SK-N-MC (cell line): ENCODE results near the gene RIOK2.

Experiments
- DNase-seq: peaks from one replicate; pipeline ENCODE4 v3.0.0-alpha.2; 2011; ENCODE audit warnings: low read depth, low spot score
- H3K27ac ChIP-seq: fragments of 200-600 bp; sonication (generic); 2 replicates; pipeline ENCODE4 v1.5.1; 2016; ENCODE audit warnings: mixed run types
- H3K36me3 ChIP-seq: fragments of 200-600 bp; sonication (generic); 2 replicates; pipeline ENCODE4 v1.6.1; 2017; ENCODE audit warnings: antibody characterized with exemption, low read length, mixed read lengths; ENCODE audit not compliant: insufficient read depth
- H3K4me3 ChIP-seq: fragments of 200-600 bp; sonication (generic); 2 replicates; pipeline ENCODE4 v1.5.1; 2016
- H3K9ac ChIP-seq: fragments of 200-600 bp; sonication (generic); 2 replicates; pipeline ENCODE4 v1.8.0; 2017; ENCODE audit warnings: mixed run types, mixed read lengths; ENCODE audit not compliant: insufficient read length
- H3K9me3 ChIP-seq: fragments of 200-600 bp; sonication (generic); 2 replicates; pipeline ENCODE4 v1.6.1; 2017; ENCODE audit warnings: low read depth, mild to moderate bottlenecking, antibody characterized with exemption, low read length, moderate library complexity, mixed read lengths
- EZH2 ChIP-seq: fragments of 200-600 bp; sonication (generic); IDR thresholded peaks from one replicate; pipeline ENCODE4 v1.6.1; 2017; ENCODE audit warnings: antibody characterized with exemption
- FOXP2 ChIP-seq: optimal IDR thresholded peaks from 2 replicates; pipeline ENCODE3; 2011; ENCODE audit warnings: mild to moderate bottlenecking, moderate library complexity; ENCODE audit not compliant: insufficient read depth; ENCODE audit errors: extremely low read length, control extremely low read depth
- POLR2AphosphoS5 ChIP-seq: IDR thresholded peaks from 2 replicates; pipeline ENCODE4 v1.6.1; 2012; ENCODE audit warnings: mild to moderate bottlenecking, low read depth, low read length, borderline replicate concordance

The RIOK2 gene

GRCh38 chr5:97163360-97163764 lies 19.7 kb downstream of the RIOK2 start:
- TF ChIP-seq FOXP2, result no peak
- TF ChIP-seq EZH2, result no peak
- TF ChIP-seq POLR2AphosphoS5, result no peak
- no peaks in the 10 kb centered on the region for H3K9me3 ChIP-seq
- H3K4me3 ChIP-seq, result no peak overlapping the region
- H3K9ac ChIP-seq, result no peak overlapping the region
- H3K27ac ChIP-seq, result peak overlapping the region; percentile 2; the same call in 1 of the 2 replicates
- DNase-seq, result no peak
- peaks cover 58% of the 10 kb centered on the region for H3K36me3 ChIP-seq

GRCh38 chr5:97162045-97162444 lies 21.0 kb downstream of the RIOK2 start:
- H3K4me3 ChIP-seq, result no peak overlapping the region
- no peak overlapping the region for H3K27ac ChIP-seq
- DNase-seq, result peak; percentile 71
- H3K9me3 ChIP-seq, result no peaks in the 10 kb centered on the region
- TF ChIP-seq POLR2AphosphoS5, result no peak; the same call in 1 of the 2 replicates
- no peak for TF ChIP-seq FOXP2
- TF ChIP-seq EZH2, result no peak
- H3K9ac ChIP-seq, result no peak overlapping the region
- peaks cover 45% of the 10 kb centered on the region for H3K36me3 ChIP-seq

DNA sequence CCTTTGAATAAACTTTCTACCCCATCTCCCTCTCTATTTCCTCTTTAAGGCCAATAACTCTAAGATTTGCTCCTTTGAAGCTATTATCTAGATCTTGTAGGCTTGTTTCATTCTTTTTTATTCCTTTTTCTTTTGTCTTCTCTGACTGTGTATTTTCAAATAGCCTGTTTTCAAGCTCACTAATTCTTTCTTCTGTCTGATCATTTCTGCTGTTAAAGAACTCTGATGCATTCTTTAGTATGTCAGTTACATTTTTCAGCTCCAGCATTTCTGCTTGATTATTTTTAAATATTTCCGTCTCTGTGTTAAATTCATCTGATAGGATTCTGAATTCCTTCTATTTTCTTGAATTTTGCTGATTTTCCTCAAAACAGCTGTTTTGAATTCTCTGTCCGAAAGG lies 25.4 kb downstream of the RIOK2 start:
- H3K36me3 ChIP-seq, result peaks cover 19% of the 10 kb centered on the region
- no peak overlapping the region for H3K9ac ChIP-seq
- H3K9me3 ChIP-seq, result no peaks in the 10 kb centered on the region
- H3K27ac ChIP-seq, result no peak overlapping the region
- DNase-seq, result no peak
- TF ChIP-seq POLR2AphosphoS5, result no peak
- TF ChIP-seq FOXP2, result no peak
- TF ChIP-seq EZH2, result no peak
- no peak overlapping the region for H3K4me3 ChIP-seq

DNA sequence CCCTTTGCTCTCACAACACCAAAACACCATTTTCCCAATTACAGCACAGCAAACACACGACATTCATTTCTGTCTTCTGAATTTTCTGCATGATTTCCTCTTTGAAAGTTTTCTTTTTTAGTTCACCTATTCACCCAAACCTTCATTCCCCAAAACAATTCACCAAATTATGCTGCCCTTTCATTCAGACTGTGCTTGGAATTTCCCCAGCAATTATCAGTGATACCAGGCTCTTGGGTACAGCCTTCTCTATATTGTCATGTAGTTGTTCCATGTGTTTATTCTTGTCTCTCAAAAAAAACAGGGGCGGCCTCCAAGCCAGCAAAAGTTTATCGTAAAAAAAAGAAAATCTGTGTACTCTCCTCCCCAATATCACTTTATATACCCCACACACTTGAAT lies 31.7 kb downstream of the RIOK2 start:
- Histone ChIP-seq H3K9ac (no peak overlapping the region), H3K4me3 (no peak overlapping the region), H3K27ac (no peak overlapping the region), H3K36me3 (no peaks in the 10 kb centered on the region), H3K9me3 (no peaks in the 10 kb centered on the region)
- TF ChIP-seq EZH2 (no peak), POLR2AphosphoS5 (no peak), FOXP2 (no peak)
- no peak for DNase-seq

DNA sequence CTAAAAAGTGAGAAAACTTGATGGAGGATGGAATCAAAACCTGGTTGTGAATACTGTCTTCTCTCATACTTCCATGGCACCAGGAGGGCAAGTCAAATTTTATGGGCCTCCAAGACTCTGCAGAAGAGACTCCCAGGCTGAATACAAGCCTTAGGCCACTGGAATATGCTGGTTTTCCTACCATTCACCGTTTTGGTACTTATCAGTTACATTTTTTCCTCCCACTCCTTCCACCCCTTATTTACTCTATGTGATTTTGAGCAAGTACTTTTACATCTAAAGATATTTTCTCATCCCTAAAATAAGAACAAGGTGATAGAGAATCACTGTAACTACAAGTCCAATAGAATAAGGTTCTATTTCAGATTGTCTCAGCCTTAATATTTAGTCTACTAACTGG lies 32.6 kb downstream of the RIOK2 start:
- DNase-seq, result no peak
- Histone ChIP-seq H3K27ac (no peak overlapping the region), H3K9ac (no peak overlapping the region), H3K36me3 (no peaks in the 10 kb centered on the region), H3K4me3 (peak overlapping the region; percentile 17), H3K9me3 (no peaks in the 10 kb centered on the region)
- TF ChIP-seq FOXP2, result no peak

GRCh38 chr5:97149709-97150108 lies 33.3 kb downstream of the RIOK2 start:
- H3K4me3 ChIP-seq, result peak overlapping the region; percentile 17
- no peak for TF ChIP-seq POLR2AphosphoS5
- no peak for TF ChIP-seq FOXP2
- TF ChIP-seq EZH2, result no peak

GRCh38 chr5:97148288-97148687 lies 34.8 kb downstream of the RIOK2 start:
- no peak for TF ChIP-seq EZH2
- TF ChIP-seq POLR2AphosphoS5, result no peak
- no peak for TF ChIP-seq FOXP2
- H3K36me3 ChIP-seq, result no peaks in the 10 kb centered on the region
- H3K27ac ChIP-seq, result no peak overlapping the region
- no peaks in the 10 kb centered on the region for H3K9me3 ChIP-seq
- H3K9ac ChIP-seq, result no peak overlapping the region
- no peak for DNase-seq
- no peak overlapping the region for H3K4me3 ChIP-seq

More at GRCh38 chr5:97149709-97150108, 33.3 kb downstream of the RIOK2 start:
- no peak for DNase-seq
- no peak overlapping the region for H3K9ac ChIP-seq
- no peaks in the 10 kb centered on the region for H3K36me3 ChIP-seq
- no peaks in the 10 kb centered on the region for H3K9me3 ChIP-seq
- H3K27ac ChIP-seq, result no peak overlapping the region

DNA sequence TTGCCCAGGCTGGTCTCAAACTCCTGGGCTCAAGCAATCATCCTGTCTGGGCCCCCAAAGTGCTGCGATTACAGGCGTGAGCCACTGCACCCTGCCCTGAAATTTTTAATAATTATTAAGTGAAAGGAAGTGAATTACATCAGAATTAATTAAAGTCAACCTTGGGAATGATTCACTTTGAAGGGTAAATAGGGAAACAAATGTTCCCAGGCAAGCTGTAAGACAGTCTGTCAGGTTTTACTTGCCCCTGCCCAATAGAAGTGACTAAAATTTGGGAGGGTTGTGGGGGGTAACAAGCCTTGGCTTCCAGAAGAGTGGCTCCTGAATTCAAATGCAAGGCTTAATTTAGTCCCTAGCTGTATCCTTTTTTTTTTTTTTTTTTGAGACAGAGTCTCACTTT lies 39.3 kb downstream of the RIOK2 start:
- no peak for TF ChIP-seq FOXP2
- TF ChIP-seq POLR2AphosphoS5, result no peak
- TF ChIP-seq EZH2, result no peak
- no peak overlapping the region for H3K27ac ChIP-seq
- no peak overlapping the region for H3K9ac ChIP-seq
- no peaks in the 10 kb centered on the region for H3K36me3 ChIP-seq
- DNase-seq, result no peak
- no peak overlapping the region for H3K4me3 ChIP-seq
- H3K9me3 ChIP-seq, result no peaks in the 10 kb centered on the region

DNA sequence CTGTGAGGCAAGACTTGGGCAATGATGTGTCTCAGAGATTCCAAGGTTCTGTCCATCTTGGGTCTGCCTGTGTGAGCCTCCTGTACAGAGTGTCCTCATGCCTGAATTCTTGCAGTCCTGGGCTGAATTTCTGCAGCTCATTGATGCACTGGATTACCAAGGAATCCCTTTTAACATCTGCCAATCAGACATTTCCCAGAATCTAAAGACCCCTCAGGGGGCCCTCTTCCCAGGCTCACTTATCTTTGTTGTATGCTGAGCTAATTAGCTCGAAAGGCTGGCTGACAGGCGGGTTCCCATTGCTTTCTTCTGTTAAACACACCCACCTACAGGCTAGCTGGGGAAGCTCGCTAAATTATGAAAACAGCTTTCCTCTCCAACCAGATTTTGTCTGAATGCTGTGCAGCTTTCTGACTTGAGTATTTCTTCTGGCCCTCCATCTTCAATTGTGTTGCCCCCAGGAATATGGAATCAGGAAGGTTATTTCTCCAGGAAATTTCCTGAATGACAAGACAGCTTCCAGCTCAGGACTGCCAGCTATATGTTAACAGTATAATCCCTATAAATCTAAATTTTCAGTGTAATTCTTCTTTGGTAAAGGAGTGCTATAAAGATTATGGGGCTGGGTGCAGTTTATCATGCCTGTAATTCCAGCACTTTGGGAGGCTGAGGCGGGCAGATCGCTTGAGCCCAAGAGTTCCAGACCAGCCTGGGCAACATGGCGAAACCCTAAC lies 40.4 kb downstream of the RIOK2 start, which contains the start of gene LIX1:
TSS of gene LIX1 (minus strand) at position 91 of the 734 bp plus-strand sequence. CDS start at position 56, 35 bp downstream.
- peak within 1 kb of the TSS; percentile 16; the same call in 1 of the 2 replicates for H3K27ac ChIP-seq
- H3K4me3 ChIP-seq, result peak within 1 kb of the TSS; percentile 15; the same call in 1 of the 2 replicates
- TF ChIP-seq POLR2AphosphoS5 (no peak), EZH2 (no peak), FOXP2 (no peak)
- no peaks in the 10 kb centered on the region for H3K9me3 ChIP-seq
- DNase-seq, result no peak
- H3K36me3 ChIP-seq, result no peaks in the 10 kb centered on the region
- H3K9ac ChIP-seq, result no peak within 1 kb of the TSS
